Measurements from ENCODE around the gene BZW1. TPM values are rescaled to one million over a fixed set of nuclear protein-coding genes. Genes with fewer than 3 reads are reported as not detected.
"Not testable (repeated sequence)": the region's sequence is repeated elsewhere in the genome, so short reads cannot be mapped to it uniquely, and the experiment has no call there.

Gene BZW1
- total RNA-seq, 1 donor from 2014 or later = 214 TPM

GRCh38 chr2:200814276-200814815 lies 2.6 kb downstream of the BZW1 start:
- Mint-ChIP-seq H3K4me1 (ENCODE audit: unreplicated experiment) (peaks cover 44% of the 10 kb centered on the region), H3K27ac (ENCODE audit: unreplicated experiment) (peak overlapping the region; percentile 23), H3K4me3 (ENCODE audit: unreplicated experiment) (no peak overlapping the region), H3K36me3 (ENCODE audit: unreplicated experiment) (peaks cover 42% of the 10 kb centered on the region), H3K9me3 (ENCODE audit: unreplicated experiment) (no peaks in the 10 kb centered on the region), H3K27me3 (ENCODE audit: unreplicated experiment) (no peaks in the 10 kb centered on the region)
- no peak for DNase-seq (ENCODE audit: extremely low spot score, unreplicated experiment)
- TF ChIP-seq CTCF (IDR thresholded peaks at IDR 0.05) = no peak

- DNase-seq (ENCODE audit: extremely low spot score, unreplicated experiment) = no peak
- TF ChIP-seq CTCF (IDR thresholded peaks at IDR 0.05) = no peak
- H3K9me3 Mint-ChIP-seq (ENCODE audit: unreplicated experiment) = no peaks in the 10 kb centered on the region
- H3K4me1 Mint-ChIP-seq (ENCODE audit: unreplicated experiment) = peaks cover 39% of the 10 kb centered on the region
- no peaks in the 10 kb centered on the region for H3K27me3 Mint-ChIP-seq (ENCODE audit: unreplicated experiment)
- peaks cover 44% of the 10 kb centered on the region for H3K36me3 Mint-ChIP-seq (ENCODE audit: unreplicated experiment)
- no peak overlapping the region for H3K27ac Mint-ChIP-seq (ENCODE audit: unreplicated experiment)
- no peak overlapping the region for H3K4me3 Mint-ChIP-seq (ENCODE audit: unreplicated experiment)
Measured at GRCh38 chr2:200814917-200815316, 3.2 kb downstream of the BZW1 start.

- peaks cover 13% of the 10 kb centered on the region for H3K4me1 Mint-ChIP-seq (ENCODE audit: unreplicated experiment)
- not testable (repeated sequence) for H3K27me3 Mint-ChIP-seq (ENCODE audit: unreplicated experiment); H3K4me3 Mint-ChIP-seq (ENCODE audit: unreplicated experiment); H3K27ac Mint-ChIP-seq (ENCODE audit: unreplicated experiment); DNase-seq (ENCODE audit: extremely low spot score, unreplicated experiment); H3K9me3 Mint-ChIP-seq (ENCODE audit: unreplicated experiment)
- H3K36me3 Mint-ChIP-seq (ENCODE audit: unreplicated experiment) = peaks cover 59% of the 10 kb centered on the region
Measured at GRCh38 chr2:200818732-200819131, 7.0 kb downstream of the BZW1 start.

- no peak for TF ChIP-seq CTCF (IDR thresholded peaks at IDR 0.05)
- no peak for DNase-seq (ENCODE audit: extremely low spot score, unreplicated experiment)
- no peaks in the 10 kb centered on the region for H3K27me3 Mint-ChIP-seq (ENCODE audit: unreplicated experiment)
- no peaks in the 10 kb centered on the region for H3K4me1 Mint-ChIP-seq (ENCODE audit: unreplicated experiment)
- no peak overlapping the region for H3K27ac Mint-ChIP-seq (ENCODE audit: unreplicated experiment)
- no peak overlapping the region for H3K4me3 Mint-ChIP-seq (ENCODE audit: unreplicated experiment)
- H3K9me3 Mint-ChIP-seq (ENCODE audit: unreplicated experiment) = no peaks in the 10 kb centered on the region
- H3K36me3 Mint-ChIP-seq (ENCODE audit: unreplicated experiment) = peaks cover 49% of the 10 kb centered on the region
Measured at GRCh38 chr2:200820573-200821234, 9.0 kb downstream of the BZW1 start.

GRCh38 chr2:200821686-200822245 lies 10.1 kb downstream of the BZW1 start:
- no peaks in the 10 kb centered on the region for H3K4me1 Mint-ChIP-seq (ENCODE audit: unreplicated experiment)
- no peaks in the 10 kb centered on the region for H3K27me3 Mint-ChIP-seq (ENCODE audit: unreplicated experiment)
- H3K27ac Mint-ChIP-seq (ENCODE audit: unreplicated experiment) = no peak overlapping the region
- H3K4me3 Mint-ChIP-seq (ENCODE audit: unreplicated experiment) = no peak overlapping the region
- DNase-seq (ENCODE audit: extremely low spot score, unreplicated experiment) = no peak
- no peak for TF ChIP-seq CTCF (IDR thresholded peaks at IDR 0.05)
- peaks cover 44% of the 10 kb centered on the region for H3K36me3 Mint-ChIP-seq (ENCODE audit: unreplicated experiment)
- H3K9me3 Mint-ChIP-seq (ENCODE audit: unreplicated experiment) = no peaks in the 10 kb centered on the region

Data from osteocyte (in vitro differentiated cells).